Fibroblast of lung (primary cell): ENCODE measurements around the gene AFG3L2.

Experiments
- EZH2 ChIP-seq: IDR thresholded peaks from 2 replicates; pipeline ENCODE4 v1.5.1; 2012; ENCODE audit warnings: low read length, control low read depth, mild to moderate bottlenecking; ENCODE audit errors: missing control alignments
- TF ChIP-seq, protein P1 (sequence below), 2 donors: IDR thresholded peaks in 1 of 2; conservative IDR thresholded peaks in 1 of 2; 1 replicate in 1 of 2; 2 replicates in 1 of 2; pipeline ENCODE4 v1.5.1; 2011 to 2012; ENCODE audit warnings: low read length in 2 of 2, control low read depth in 1 of 2, inconsistent platforms in 1 of 2, low read depth in 1 of 2, mild to moderate bottlenecking in 1 of 2

DNA sequence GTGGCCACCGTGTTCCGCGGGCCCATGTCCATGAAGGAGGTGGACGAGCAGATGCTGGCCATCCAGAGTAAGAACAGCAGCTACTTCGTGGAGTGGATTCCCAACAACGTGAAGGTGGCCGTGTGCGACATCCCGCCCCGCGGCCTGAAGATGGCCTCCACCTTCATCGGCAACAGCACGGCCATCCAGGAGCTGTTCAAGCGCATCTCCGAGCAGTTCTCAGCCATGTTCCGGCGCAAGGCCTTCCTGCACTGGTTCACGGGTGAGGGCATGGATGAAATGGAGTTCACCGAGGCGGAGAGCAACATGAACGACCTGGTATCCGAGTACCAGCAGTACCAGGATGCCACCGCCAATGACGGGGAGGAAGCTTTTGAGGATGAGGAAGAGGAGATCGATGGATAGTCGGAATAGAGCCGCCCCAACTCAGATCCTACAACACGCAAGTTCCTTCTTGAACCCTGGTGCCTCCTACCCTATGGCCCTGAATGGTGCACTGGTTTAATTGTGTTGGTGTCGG is 51.2 kb downstream of the AFG3L2 start:
- TF ChIP-seq, protein P1, sequence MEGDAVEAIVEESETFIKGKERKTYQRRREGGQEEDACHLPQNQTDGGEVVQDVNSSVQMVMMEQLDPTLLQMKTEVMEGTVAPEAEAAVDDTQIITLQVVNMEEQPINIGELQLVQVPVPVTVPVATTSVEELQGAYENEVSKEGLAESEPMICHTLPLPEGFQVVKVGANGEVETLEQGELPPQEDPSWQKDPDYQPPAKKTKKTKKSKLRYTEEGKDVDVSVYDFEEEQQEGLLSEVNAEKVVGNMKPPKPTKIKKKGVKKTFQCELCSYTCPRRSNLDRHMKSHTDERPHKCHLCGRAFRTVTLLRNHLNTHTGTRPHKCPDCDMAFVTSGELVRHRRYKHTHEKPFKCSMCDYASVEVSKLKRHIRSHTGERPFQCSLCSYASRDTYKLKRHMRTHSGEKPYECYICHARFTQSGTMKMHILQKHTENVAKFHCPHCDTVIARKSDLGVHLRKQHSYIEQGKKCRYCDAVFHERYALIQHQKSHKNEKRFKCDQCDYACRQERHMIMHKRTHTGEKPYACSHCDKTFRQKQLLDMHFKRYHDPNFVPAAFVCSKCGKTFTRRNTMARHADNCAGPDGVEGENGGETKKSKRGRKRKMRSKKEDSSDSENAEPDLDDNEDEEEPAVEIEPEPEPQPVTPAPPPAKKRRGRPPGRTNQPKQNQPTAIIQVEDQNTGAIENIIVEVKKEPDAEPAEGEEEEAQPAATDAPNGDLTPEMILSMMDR (conservative IDR thresholded peaks at IDR 0.05 in 1 of 2, IDR thresholded peaks at IDR 0.05 in 1 of 2; ENCODE audit: low read depth in 1 of 2, low read length in 2 of 2) = no peak
- no peak for TF ChIP-seq EZH2
